GM12878 (cell line): ENCODE results near the gene ARL4D. TPM values are rescaled to one million over a fixed set of nuclear protein-coding genes. Genes with fewer than 3 reads are reported as not detected.

Experiments used
- ATAC-seq: fragments of 200-7000 bp; cut with Tn5 transposase; 3 replicates; pipeline ENCODE4 v1.9.1; 2020; ENCODE audit warnings: mild to moderate bottlenecking, moderate library complexity
- BruUV-seq: library from RNA; stranded (reverse); fragments of 400-500 nt; replicated peaks from 2 replicates; lab custom pipeline; 2021; lab: Mats Ljungman, UMichigan
- CTCF ChIA-PET: fragments of 300-600 bp; sonication (Branson Sonifier 250); formaldehyde crosslinking; extraction: SDS; loops from one replicate; lab custom pipeline; 2021; ENCODE audit warnings: inconsistent platforms; lab: Yijun Ruan, JAX
- POLR2A ChIA-PET: fragments of 350-600 bp; formaldehyde crosslinking; extraction: SDS; loops from one replicate; lab custom pipeline; 2021; ENCODE audit warnings: inconsistent platforms; lab: Charles Lee
- RAD21 ChIA-PET: fragments of 300-600 bp; sonication (Branson Sonifier 250); formaldehyde crosslinking; loops from one replicate; lab custom pipeline; 2023; ENCODE audit warnings: antibody characterized with exemption; ENCODE audit not compliant: unreplicated experiment; lab: Charles Lee
- SMC1A ChIA-PET: fragments of 300-600 bp; sonication (Branson Sonifier 250); formaldehyde crosslinking; loops from one replicate; lab custom pipeline; 2023; ENCODE audit not compliant: unreplicated experiment, uncharacterized antibody; lab: Charles Lee
- DNase-seq: peaks from one replicate; pipeline ENCODE4 v3.0.0-alpha.2; 2011; ENCODE audit warnings: low read depth, low spot score
- FAIRE-seq: peaks from 3 replicates; lab custom pipeline; 2011; peaks lifted over from hg19 to GRCh38; lab: Jason Lieb, UNC
- H2AFZ ChIP-seq: 2 replicates; pipeline ENCODE4 v1.6.0; 2011; ENCODE audit warnings: low read depth, low read length, control low read depth; ENCODE audit not compliant: control insufficient read depth
- H3K27ac ChIP-seq: 2 replicates; pipeline ENCODE4 v1.5.1; 2011; ENCODE audit warnings: control low read depth; ENCODE audit not compliant: control insufficient read depth, insufficient read depth
- H3K27me3 ChIP-seq, 2 experiments: replicated peaks in 1 of 2; 2 replicates each; pipeline versions ENCODE4 v1.6.0 to v1.6.1; 2011; ENCODE audit warnings: low read length in 1 of 2; ENCODE audit not compliant: control insufficient read depth in 2 of 2, insufficient read depth in 2 of 2
- H3K36me3 ChIP-seq, 2 experiments: 2 replicates each; pipeline ENCODE4 v1.5.1; 2011; ENCODE audit warnings: low read length in 1 of 2; ENCODE audit not compliant: control insufficient read depth in 2 of 2, insufficient read depth in 2 of 2
- H3K4me1 ChIP-seq: 2 replicates; pipeline ENCODE4 v1.6.1; 2011; ENCODE audit warnings: mild to moderate bottlenecking, low read length, moderate library complexity, mixed read lengths; ENCODE audit not compliant: control insufficient read depth, insufficient read depth
- H3K4me2 ChIP-seq: 2 replicates; pipeline ENCODE4 v1.6.0; 2011; ENCODE audit warnings: control low read depth; ENCODE audit not compliant: control insufficient read depth, insufficient read depth
- H3K4me3 ChIP-seq: fragments of 200-600 bp; sonication (generic); 2 replicates; pipeline ENCODE4 v1.5.1; 2016
- H3K79me2 ChIP-seq: 2 replicates; pipeline ENCODE4 v1.6.0; 2011; ENCODE audit warnings: low read length; ENCODE audit not compliant: control insufficient read depth, insufficient read depth
- H3K9ac ChIP-seq: 2 replicates; pipeline ENCODE4 v1.8.0; 2011; ENCODE audit warnings: low read length, control low read depth, mixed read lengths; ENCODE audit not compliant: control insufficient read depth, insufficient read depth
- H3K9me3 ChIP-seq: replicated peaks from 3 replicates; pipeline ENCODE4 v1.5.1; 2011; ENCODE audit warnings: mild to moderate bottlenecking, low read length; ENCODE audit not compliant: control insufficient read depth, insufficient read depth
- H4K20me1 ChIP-seq: 2 replicates; pipeline ENCODE4 v1.6.0; 2011; ENCODE audit not compliant: control insufficient read depth, insufficient read depth
- ATF3 ChIP-seq: IDR thresholded peaks from 2 replicates; pipeline ENCODE4 v1.6.1; 2011; ENCODE audit warnings: low read depth, mild to moderate bottlenecking, low read length, moderate library complexity, borderline replicate concordance; ENCODE audit errors: extremely low read depth
- ELK1 ChIP-seq: IDR thresholded peaks from 2 replicates; pipeline ENCODE4 v1.6.1; 2012; ENCODE audit warnings: low read depth, low read length, improper control_type of control experiment
- KDM1A ChIP-seq: fragments of 200-600 bp; sonication (generic); IDR thresholded peaks from 2 replicates; pipeline ENCODE4 v1.6.1; 2016; ENCODE audit warnings: borderline replicate concordance
- MYC ChIP-seq: IDR thresholded peaks from 2 replicates; pipeline ENCODE4 v1.6.1; 2011; ENCODE audit warnings: mild to moderate bottlenecking, low read length, moderate library complexity, inconsistent platforms; ENCODE audit not compliant: insufficient read depth, insufficient replicate concordance, insufficient read length, severe bottlenecking
- NFIC ChIP-seq: IDR thresholded peaks from 2 replicates; pipeline ENCODE4 v1.6.1; 2012; ENCODE audit warnings: low read depth, mild to moderate bottlenecking, inconsistent platforms, low read length, moderate library complexity
- TCF7 ChIP-seq: IDR thresholded peaks from 2 replicates; pipeline ENCODE4 v1.6.1; 2014; ENCODE audit warnings: antibody characterized with exemption, borderline replicate concordance
- WGBS: methylation state at CpG from one replicate; pipeline ENCODE4 v1.1.6; 2016; ENCODE audit warnings: low lambda C conversion rate; ENCODE audit not compliant: insufficient replicate concordance, insufficient coverage; ENCODE audit errors: missing lambda C conversion rate; 5-methylcytosine and 5-hydroxymethylcytosine counted together
- in situ Hi-C: fragments of 300-500 bp; cut with MboI; formaldehyde crosslinking; loops from 9 replicates; pipeline ENCODE4 v1.14.3; 2018; ENCODE audit warnings: mixed read lengths
- intact Hi-C: fragments of 100-400 bp; cut with micrococcal nuclease; formaldehyde crosslinking; loops from one replicate; pipeline ENCODE4 v1.14.2; 2022; ENCODE audit not compliant: unreplicated experiment
- polyA plus RNA-seq, 11 experiments: library from polyadenylated mRNA; depleted of rRNA in 4 of 11; unstranded in 6 of 11; stranded (reverse) in 5 of 11; fragments of >200 nt; fragmentation: Nextera tagmentation in 4 of 11; fragmentation: Illumina TruSeq in 1 of 11; extraction: Ambion mirVana in 4 of 11; extraction: Trizol in 1 of 11; gene quantifications; 1 replicate in 1 of 11; 2 replicates in 10 of 11; pipeline versions ENCODE4 v1.2.1 to v1.2.3, GENCODE V29; 2011 to 2016; ENCODE audit warnings: inconsistent platforms in 2 of 11, missing spikeins in 2 of 11, low read depth in 1 of 11
- total RNA-seq, 4 experiments: library from RNA; depleted of rRNA in 3 of 4; stranded (reverse); fragments of >200 nt in 3 of 4; fragmentation: Illumina TruSeq in 1 of 4; extraction: Trizol in 1 of 4; gene quantifications; 2 replicates each; pipeline versions ENCODE4 v1.2.1 to v1.2.3, GENCODE V29; 2013 to 2021

The ARL4D gene
- total and polyA plus RNA-seq, 10 of the 15 experiments (the other 5 are each of a cell fraction or from before 2014, with no cell fraction given) = 0.10 to 1.5 (median 0.75) TPM

GRCh38 chr17:43384476-43384862 lies 14.3 kb upstream of the ARL4D start (continued):
- TF ChIP-seq KDM1A (no peak), NFIC (no peak), ATF3 (no peak), MYC (no peak)

GRCh38 chr17:43385046-43385831 lies 13.6 kb upstream of the ARL4D start:
- H3K79me2 ChIP-seq = peaks cover 2% of the 10 kb centered on the region; the same call in 1 of the 2 replicates
- ChIA-PET POLR2A (no interaction called here), RAD21 (interaction anchor here (2.6 kb wide), 1 partner anchor 8 kb away, joined by 6 read pairs; no protein-coding TSS in a partner anchor), SMC1A (interaction anchor here (0.7 kb wide), 1 partner anchor 17 kb away, joined by 3 read pairs; no protein-coding TSS in a partner anchor)
- ATAC-seq = no peak
- peaks cover 4% of the 10 kb centered on the region for H3K4me1 ChIP-seq
- no peaks in the 10 kb centered on the region for H3K27me3 ChIP-seq
- H2AFZ ChIP-seq = no peak overlapping the region
- H3K9ac ChIP-seq = no peak overlapping the region
- TF ChIP-seq TCF7 (no peak), ELK1 (no peak)
- TF ChIP-seq, all 136 proteins: peak for 0
- Histone ChIP-seq H3K4me3 (no peak overlapping the region), H3K4me2 (no peak overlapping the region), H3K27ac (no peak overlapping the region), H3K36me3 (no peaks in the 10 kb centered on the region), H4K20me1 (no peaks in the 10 kb centered on the region), H3K9me3 (peaks cover 10% of the 10 kb centered on the region; the same call in 2 of the 3 replicates)
- BruUV-seq = no TSS peak
- 46% methylated on average over 5 of the region's 5 CpGs for WGBS
- intact Hi-C loops (no loop called here), in situ Hi-C loops (loop anchor here (5.0 kb wide), 1 partner anchor 97 kb away; the partner anchor contains the start of gene DHX8)
- FAIRE-seq (no peak), DNase-seq (no peak)
- CTCF ChIA-PET = interaction anchor here (1.1 to 4.4 kb wide), 4 partner anchors 12 to 191 kb away, joined by 3 to 52 read pairs (median 7); partner anchors contain the start of gene DHX8
